H1 (cell line): Measurements from ENCODE around the gene MXD4. TPM values are rescaled to one million over a fixed set of nuclear protein-coding genes. Genes with fewer than 3 reads are reported as not detected.

Experiments used
- CHD7 ChIP-seq: fragments of 300-600 bp; sonication (generic); IDR thresholded peaks from 2 replicates; pipeline ENCODE4 v1.7.1; 2012; ENCODE audit warnings: low read length, moderate library complexity, mild to moderate bottlenecking, inconsistent platforms; ENCODE audit not compliant: insufficient replicate concordance
- EZH2 ChIP-seq: fragments of 200-600 bp; sonication (generic); IDR thresholded peaks from 2 replicates; pipeline ENCODE4 v1.7.1; 2012; ENCODE audit warnings: low read depth, mild to moderate bottlenecking, moderate library complexity, low read length, inconsistent platforms; ENCODE audit not compliant: severe bottlenecking
- FOSL1 ChIP-seq: IDR thresholded peaks from 2 replicates; pipeline ENCODE4 v1.6.1; 2011; ENCODE audit warnings: mild to moderate bottlenecking, low read depth, low read length, moderate library complexity; ENCODE audit not compliant: insufficient read depth
- HDAC2 ChIP-seq, 2 experiments: fragments of 300-600 bp in 1 of 2; sonication (generic) in 1 of 2; IDR thresholded peaks; 2 replicates each; pipeline ENCODE4 v1.6.1; 2011 to 2012; ENCODE audit warnings: low read depth in 2 of 2, low read length in 2 of 2, mild to moderate bottlenecking in 2 of 2, moderate library complexity in 2 of 2, borderline replicate concordance in 1 of 2, inconsistent platforms in 1 of 2
- JUN ChIP-seq: IDR thresholded peaks from 2 replicates; pipeline ENCODE4 v1.6.1; 2011; ENCODE audit warnings: low read depth, mild to moderate bottlenecking, improper control_type of control experiment, low read length
- POLR2AphosphoS5 ChIP-seq: IDR thresholded peaks from 2 replicates; pipeline ENCODE4 v1.6.1; 2011; ENCODE audit warnings: low read depth, low read length
- RBBP5 ChIP-seq: IDR thresholded peaks from 2 replicates; pipeline ENCODE4 v1.7.1; 2012; ENCODE audit warnings: low read depth, mild to moderate bottlenecking, inconsistent platforms, low read length, moderate library complexity, borderline replicate concordance
- SP2 ChIP-seq: IDR thresholded peaks from 2 replicates; pipeline ENCODE4 v1.6.1; 2012; ENCODE audit warnings: mild to moderate bottlenecking, low read length, inconsistent platforms
- polyA plus RNA-seq, 7 experiments: library from polyadenylated mRNA; depleted of rRNA in 3 of 7; stranded (reverse) in 5 of 7; unstranded in 2 of 7; fragments of >200 nt in 5 of 7; fragments of 200-250 nt in 2 of 7; gene quantifications; 1 replicate in 5 of 7; 2 replicates in 1 of 7; 4 replicates in 1 of 7; pipeline versions ENCODE4 v1.2.1 to v1.2.3, GENCODE V29; 2011 to 2013; ENCODE audit warnings: missing spikeins in 2 of 7, mixed read lengths in 2 of 7
- total RNA-seq: library from RNA; stranded (reverse); fragmentation: NEBNext Ultra II Directional; extraction: Animal tissue kit (Norgen Biotek cat#: 25700); gene quantifications from 2 replicates; pipeline ENCODE4 v1.2.1, GENCODE V29; 2021

Gene MXD4
- total and polyA plus RNA-seq, 2 of the 8 experiments (the other 6 are each of a cell fraction or from before 2014, with no cell fraction given): 18.0 to 20.8 TPM

DNA sequence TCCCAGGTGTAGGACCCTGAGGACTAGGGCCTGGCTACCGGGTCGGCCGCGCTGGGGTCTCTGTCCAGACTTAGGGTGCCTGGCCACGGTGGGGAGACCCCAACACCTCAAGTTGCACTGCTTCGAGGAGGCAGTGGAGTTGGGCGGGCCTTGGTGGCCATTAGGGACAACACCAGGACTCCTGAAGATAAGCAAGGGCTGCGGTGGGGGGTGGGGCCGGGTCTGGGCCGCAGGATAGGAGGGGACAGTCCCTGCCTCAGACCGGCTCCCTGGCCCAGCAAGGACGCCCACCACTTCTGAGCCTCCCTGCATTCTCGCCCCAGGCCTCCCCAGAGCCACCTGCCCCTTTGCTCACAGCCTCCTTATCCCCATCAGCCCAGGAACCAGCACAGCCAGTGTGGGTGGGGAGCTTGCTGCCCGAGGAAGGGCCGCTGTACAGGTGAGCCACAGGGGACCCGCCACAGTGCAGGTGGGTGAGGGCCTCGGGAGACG lies 5.5 kb upstream of the MXD4 start (continued):
- TF ChIP-seq CHD7 (no peak), SP2 (no peak), POLR2AphosphoS5 (no peak), JUN (no peak), RBBP5 (no peak), FOSL1 (no peak), EZH2 (no peak), HDAC2 (IDR thresholded peaks at IDR 0.05; ENCODE audit: borderline replicate concordance in 1 of 2, low read depth in 2 of 2, low read length in 2 of 2) (no peak)
